ENCODE results near the gene SDK1. TPM values are rescaled to one million over a fixed set of nuclear protein-coding genes. Genes with fewer than 3 reads are reported as not detected.

The SDK1 gene
- total and polyA plus RNA-seq, 2 experiments from 2014 or later, result 2.1 to 10.0 TPM

- no peak for TF ChIP-seq ZNF114 (CRISPR knock-in tag; IDR thresholded peaks at IDR 0.05)
- no peak for TF ChIP-seq EZH2phosphoT487 (IDR thresholded peaks at IDR 0.05; ENCODE audit: unreplicated experiment)
- TF ChIP-seq ETS1 (IDR thresholded peaks at IDR 0.05), result no peak
- TF ChIP-seq NANOG (IDR thresholded peaks at IDR 0.05; ENCODE audit: borderline replicate concordance), result no peak
- no peak for TF ChIP-seq CREB1 (CRISPR knock-in tag; IDR thresholded peaks at IDR 0.05; ENCODE audit: low read depth)
Measured at GRCh38 chr7:3349126-3349525, 48.1 kb downstream of the SDK1 start (continued).

GRCh38 chr7:3356173-3356572 is 55.1 kb downstream of the SDK1 start:
- ATAC-seq (no peak), DNase-seq (ENCODE audit: low spot score) (no peak)
- Histone ChIP-seq H3K4me3 (no peak overlapping the region), H3K27ac (ENCODE audit: low read depth) (no peak overlapping the region), H3F3A (replicated peaks; ENCODE audit: low read depth) (no peaks in the 10 kb centered on the region), H3K27me3 (ENCODE audit: insufficient read depth) (no peaks in the 10 kb centered on the region), H3K36me3 (ENCODE audit: insufficient read depth) (no peaks in the 10 kb centered on the region), H2AFZ (no peak overlapping the region), H4K20me1 (replicated peaks; ENCODE audit: insufficient read depth) (no peaks in the 10 kb centered on the region), H3K4me1 (ENCODE audit: insufficient read depth) (no peaks in the 10 kb centered on the region), H3K9me2 (ENCODE audit: insufficient read depth) (no peaks in the 10 kb centered on the region; the same call in 1 of the 2 replicates), H3K4me2 (no peak overlapping the region), H3K79me2 (replicated peaks; ENCODE audit: insufficient read depth) (no peaks in the 10 kb centered on the region)
- Mint-ChIP-seq H3K36me3 (ENCODE audit: low read depth) (no peaks in the 10 kb centered on the region), H3K4me1 (no peaks in the 10 kb centered on the region), H3K27me3 (ENCODE audit: insufficient read depth, low read depth, poor library complexity) (no peaks in the 10 kb centered on the region), H3K9me3 (no peaks in the 10 kb centered on the region; the same call in 2 of the 3 replicates), H3K27ac (no peak overlapping the region), H3K4me3 (no peak overlapping the region)
- TF ChIP-seq REST (IDR thresholded peaks at IDR 0.05; ENCODE audit: unreplicated experiment) (no peak), ETS1 (IDR thresholded peaks at IDR 0.05) (no peak), ZNF331 (CRISPR knock-in tag; IDR thresholded peaks at IDR 0.05; ENCODE audit: low read depth) (no peak), POLR2AphosphoS5 (IDR thresholded peaks at IDR 0.05; ENCODE audit: low read depth) (no peak), ZNF462 (CRISPR knock-in tag; IDR thresholded peaks at IDR 0.05) (no peak), STAT1 (IDR thresholded peaks at IDR 0.05; ENCODE audit: unreplicated experiment) (no peak), EZH2phosphoT487 (IDR thresholded peaks at IDR 0.05; ENCODE audit: unreplicated experiment) (no peak), CREB1 (CRISPR knock-in tag; IDR thresholded peaks at IDR 0.05; ENCODE audit: low read depth) (no peak), EZH2 (IDR thresholded peaks at IDR 0.05; ENCODE audit: low read depth, unreplicated experiment) (no peak)

Measured in GM23338 (cell line).